Heart left ventricle (tissue), 13 donors: ENCODE results near the gene NUDT14.

Experiments
- CTCF ChIP-seq, 12 donors: fragments of 200-600 bp; sonication (generic) in 4 of 12; IDR thresholded peaks; one replicate each; pipeline versions ENCODE4 v1.5.0 to v1.8.0; 2018 to 2022; ENCODE audit warnings: antibody characterized with exemption in 12 of 12, mild to moderate bottlenecking in 5 of 12
- POLR2A ChIP-seq, 2 donors: fragments of 450-650 bp; IDR thresholded peaks; one replicate each; pipeline ENCODE4 v1.6.1; 2017; ENCODE audit warnings: antibody characterized with exemption in 2 of 2, mild to moderate bottlenecking in 2 of 2, moderate library complexity in 2 of 2
- donor health status: ischemic (EF 13 %, LVEDD 7.1; RV severe dilation, severe dysfunction).
- donor health status: DM: no; HTN: yes; CAD: no.
- donor health status: DM: no; HTN: no; CAD: no.
- donor health status: ischemic (EF 25% LVEDD 6.9; RV normal size, moderate dysfunction).
- donor health status: ischemic (EF 25% LVEDD 5.7; RV mildly dilated, moderate dysfunction).
- donor health status: ischemic (EF 35%, LVEDD 5.7; RV mildly dilated, moderate dysfunction).
- donor health status: nonischemic (EF 11% LVEDD 7.7; RV severe dilation, severe dysfunction).
- donor health status: DM: yes; HTN: yes; CAD: no.
- donor health status: PGD.
- donor health status: ischemic (EF 29% LVEDD 5.4; RV normal size, mild dysfunction).
- donor health status: nonischemic (EF 23%, LVEDD 6.1; RV moderate dilation, normal function).

DNA sequence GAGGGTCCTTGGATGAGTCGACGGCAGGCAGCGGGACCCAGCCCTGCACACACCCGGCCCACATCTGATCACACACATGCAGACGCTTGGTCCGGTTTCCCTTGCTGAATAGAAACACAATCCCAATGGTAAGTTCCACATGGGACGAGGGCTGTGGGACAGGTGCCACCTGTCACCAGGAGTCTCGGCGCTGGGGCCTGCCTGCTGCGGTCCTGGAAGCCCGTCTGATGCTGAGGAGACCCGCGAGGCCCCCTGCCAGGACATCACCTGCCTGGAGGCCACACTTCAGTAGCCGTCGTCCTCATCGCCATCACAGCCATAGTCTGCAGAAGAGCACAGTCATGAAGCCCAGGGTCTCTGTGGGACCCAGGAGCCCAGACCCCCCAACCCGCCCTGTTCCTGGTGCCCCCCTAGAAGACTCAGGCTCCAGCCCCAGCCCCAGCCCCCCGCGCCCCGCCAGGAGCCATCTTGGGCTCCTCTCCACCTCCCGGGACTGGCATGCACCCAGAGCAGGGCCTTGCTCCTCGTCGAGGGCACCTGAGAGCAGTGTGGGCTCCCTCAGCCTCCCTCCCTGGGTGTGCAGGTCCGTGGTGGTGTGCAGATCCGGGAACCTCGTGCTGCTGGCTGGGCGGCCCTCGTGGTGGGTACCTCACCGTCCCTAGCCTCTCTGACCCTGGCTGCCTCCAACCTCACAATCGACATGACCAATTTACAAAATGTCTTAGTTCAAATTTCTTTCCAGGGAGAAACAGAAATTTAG, 29.3 kb upstream of the NUDT14 start:
- TF ChIP-seq POLR2A (IDR thresholded peaks at IDR 0.05) = no peak
- no peak for TF ChIP-seq CTCF (IDR thresholded peaks at IDR 0.05)
